K562 (cell line): ENCODE data around the gene PDLIM7. TPM values are rescaled to one million over a fixed set of nuclear protein-coding genes. Genes with fewer than 3 reads are reported as not detected.

Experiments used
- BCL6 ChIP-seq: fragments of 250-450 bp; sonication (Bioruptor Pico); IDR thresholded peaks from 2 replicates; pipeline ENCODE4 v1.4.0; 2020
- BRCA1 ChIP-seq, 2 experiments: fragments of 450-650 bp in 1 of 2; sonication (generic) in 1 of 2; formaldehyde crosslinking in 1 of 2; IDR thresholded peaks; 2 replicates each; pipeline versions ENCODE4 v1.5.0 to v1.6.1; 2017 to 2020; ENCODE audit warnings: mild to moderate bottlenecking in 1 of 2, missing genetic modification reagents in 1 of 2
- CHCHD3 ChIP-seq: fragments of 250-450 bp; sonication (Bioruptor Pico); IDR thresholded peaks from 2 replicates; pipeline ENCODE4 v2.1.2; 2022; ENCODE audit warnings: mild to moderate bottlenecking
- DNMT1 ChIP-seq: fragments of 450-650 bp; IDR thresholded peaks from 2 replicates; pipeline ENCODE4 v1.6.1; 2016; ENCODE audit warnings: antibody characterized with exemption, mild to moderate bottlenecking
- FOXJ2 ChIP-seq: fragments of 200-800 bp; sonication (Bioruptor generic); IDR thresholded peaks from 2 replicates; pipeline ENCODE4 v1.6.1; 2016; ENCODE audit warnings: missing genetic modification characterization, missing compliant biosample characterization
- KLF6 ChIP-seq: fragments of 250-450 bp; sonication (Bioruptor Pico); IDR thresholded peaks from 2 replicates; pipeline ENCODE4 v1.4.0; 2020; ENCODE audit warnings: mild to moderate bottlenecking, moderate library complexity, borderline replicate concordance
- MTA1 ChIP-seq: fragments of 450-650 bp; IDR thresholded peaks from 2 replicates; pipeline ENCODE4 v1.6.1; 2017; ENCODE audit warnings: borderline replicate concordance
- MTF1 ChIP-seq: fragments of 250-450 bp; sonication (Bioruptor Pico); IDR thresholded peaks from 2 replicates; pipeline ENCODE4 v1.9.0; 2021; ENCODE audit warnings: moderate library complexity, mild to moderate bottlenecking, inconsistent platforms, borderline replicate concordance
- MYNN ChIP-seq, 2 experiments: sonication (generic); formaldehyde crosslinking in 1 of 2; IDR thresholded peaks; 2 replicates each; pipeline versions ENCODE4 v1.5.0 to v1.6.1; 2016 to 2020; ENCODE audit warnings: antibody characterized with exemption in 1 of 2, missing genetic modification reagents in 1 of 2
- RUNX1 ChIP-seq: sonication (generic); IDR thresholded peaks from 2 replicates; pipeline ENCODE4 v1.6.1; 2016; ENCODE audit warnings: antibody characterized with exemption, low read depth
- SP1 ChIP-seq: sonication (generic); formaldehyde crosslinking; IDR thresholded peaks from 2 replicates; pipeline ENCODE4 v1.8.1; 2022; ENCODE audit warnings: mild to moderate bottlenecking, missing genetic modification reagents
- STAG1 ChIP-seq: sonication (generic); formaldehyde crosslinking; IDR thresholded peaks from 2 replicates; pipeline ENCODE4 v1.5.0; 2020; ENCODE audit warnings: missing genetic modification reagents, borderline replicate concordance
- TBL1XR1 ChIP-seq, 2 experiments: IDR thresholded peaks; 2 replicates each; pipeline ENCODE4 v1.6.1; 2012; ENCODE audit warnings: improper control_type of control experiment in 2 of 2, low read length in 2 of 2, mild to moderate bottlenecking in 1 of 2
- TBP ChIP-seq: optimal IDR thresholded peaks from 2 replicates; pipeline ENCODE3; 2011; ENCODE audit warnings: low read depth, low read length, improper control_type of control experiment
- THAP12 ChIP-seq: fragments of 250-450 bp; sonication (Bioruptor Pico); IDR thresholded peaks from 2 replicates; pipeline ENCODE4 v1.9.0; 2021; ENCODE audit warnings: mild to moderate bottlenecking, inconsistent platforms
- TOE1 ChIP-seq, 2 experiments: fragments of 450-650 bp in 1 of 2; sonication (generic) in 1 of 2; formaldehyde crosslinking in 1 of 2; IDR thresholded peaks; 2 replicates each; pipeline versions ENCODE4 v1.7.1 to v1.8.0; 2016 to 2022; ENCODE audit warnings: borderline replicate concordance in 2 of 2, mild to moderate bottlenecking in 2 of 2, antibody characterized with exemption in 1 of 2, inconsistent platforms in 1 of 2, low read depth in 1 of 2, missing genetic modification reagents in 1 of 2, moderate library complexity in 1 of 2
- ZBTB8A ChIP-seq: fragments of 450-650 bp; IDR thresholded peaks from 2 replicates; pipeline ENCODE4 v1.6.1; 2018; ENCODE audit warnings: mild to moderate bottlenecking, moderate library complexity; ENCODE audit not compliant: partially characterized antibody
- ZC3H4 ChIP-seq: sonication (generic); formaldehyde crosslinking; IDR thresholded peaks from 2 replicates; pipeline ENCODE4 v1.9.0; 2021; ENCODE audit warnings: missing genetic modification reagents, borderline replicate concordance
- ZFP30 ChIP-seq: fragments of 250-450 bp; sonication (Bioruptor Pico); IDR thresholded peaks from 2 replicates; pipeline ENCODE4 v1.8.0; 2022; ENCODE audit warnings: moderate library complexity, mild to moderate bottlenecking, inconsistent platforms, borderline replicate concordance
- ZNF436 ChIP-seq: fragments of 250-450, 450-650 bp; sonication (Bioruptor Pico); formaldehyde crosslinking; IDR thresholded peaks from 2 replicates; pipeline ENCODE4 v1.7.0; 2020; ENCODE audit warnings: mild to moderate bottlenecking
- ZNF551 ChIP-seq: fragments of 250-450 bp; sonication (Bioruptor Pico); IDR thresholded peaks from 2 replicates; pipeline ENCODE4 v1.5.0; 2021; ENCODE audit warnings: mild to moderate bottlenecking, moderate library complexity
- ZNF583 ChIP-seq: fragments of 250-450 bp; sonication (Bioruptor Pico); IDR thresholded peaks from 2 replicates; pipeline ENCODE4 v1.4.0; 2020
- ZNF780A ChIP-seq: fragments of 250-450 bp; sonication (Bioruptor Pico); IDR thresholded peaks from 2 replicates; pipeline ENCODE4 v1.5.0; 2021; ENCODE audit warnings: mild to moderate bottlenecking
- polyA plus RNA-seq, 8 experiments: library from polyadenylated mRNA; depleted of rRNA in 4 of 8; stranded (reverse) in 5 of 8; unstranded in 3 of 8; fragments of >200 nt; fragmentation: Nextera tagmentation in 2 of 8; fragmentation: Illumina TruSeq in 1 of 8; extraction: Ambion mirVana in 2 of 8; extraction: Trizol in 1 of 8; gene quantifications; 2 replicates each; pipeline versions ENCODE4 v1.2.1 to v1.2.3, GENCODE V29; 2011 to 2014; ENCODE audit warnings: inconsistent platforms in 1 of 8, missing spikeins in 1 of 8
- total RNA-seq, 7 experiments: library from RNA; depleted of rRNA in 6 of 7; stranded (reverse); fragments of >200 nt in 6 of 7; fragmentation: Illumina TruSeq in 2 of 7; extraction: Trizol in 2 of 7; gene quantifications; 2 replicates each; pipeline versions ENCODE4 v1.2.1 to v1.2.3, GENCODE V29; 2011 to 2021; ENCODE audit warnings: low replicate concordance in 1 of 7
- TF ChIP-seq, protein P1 (sequence below): fragments of 450-650 bp; conservative IDR thresholded peaks from 2 replicates; pipeline ENCODE4 v1.6.1; 2016; ENCODE audit warnings: missing genetic modification characterization, low read depth, mild to moderate bottlenecking, control low read depth, missing compliant biosample characterization

The PDLIM7 gene
- total and polyA plus RNA-seq, 9 of the 15 experiments (the other 6 are each of a cell fraction or from before 2014, with no cell fraction given) = 2.1 to 124 (median 32.6) TPM

GRCh38 chr5:177455661-177456590 lies 41.5 kb downstream of the PDLIM7 start (continued):
- TF ChIP-seq TBP = peak; percentile 11
- TF ChIP-seq TOE1 (IDR thresholded peaks at IDR 0.05; ENCODE audit: borderline replicate concordance) = no peak
- no peak for TF ChIP-seq TOE1 (CRISPR knock-in tag; IDR thresholded peaks at IDR 0.05; ENCODE audit: borderline replicate concordance, low read depth)
- TF ChIP-seq THAP12 = peak; percentile 61; the same call in 1 of the 2 replicates
- TF ChIP-seq ZFP30 = no peak
- no peak for TF ChIP-seq MTF1 (CRISPR knock-in tag)
- TF ChIP-seq BCL6 (CRISPR knock-in tag) = no peak
- TF ChIP-seq ZNF780A (CRISPR knock-in tag) = no peak
- no peak for TF ChIP-seq ZBTB8A
- TF ChIP-seq ZNF583 = no peak
- TF ChIP-seq FOXJ2 (tag) = no peak
- no peak for TF ChIP-seq STAG1 (CRISPR knock-in tag)
- TF ChIP-seq TBL1XR1 (IDR thresholded peaks at IDR 0.05; ENCODE audit: low read length in 2 of 2) = 0 out of 4 replicates have a peak, but pooled peaks of 1 of the 2 experiments have one; percentile 46
- TF ChIP-seq KLF6 (CRISPR knock-in tag) = no peak
- TF ChIP-seq ZNF551 = no peak
- no peak for TF ChIP-seq CHCHD3 (CRISPR knock-in tag)
- TF ChIP-seq, protein P1, sequence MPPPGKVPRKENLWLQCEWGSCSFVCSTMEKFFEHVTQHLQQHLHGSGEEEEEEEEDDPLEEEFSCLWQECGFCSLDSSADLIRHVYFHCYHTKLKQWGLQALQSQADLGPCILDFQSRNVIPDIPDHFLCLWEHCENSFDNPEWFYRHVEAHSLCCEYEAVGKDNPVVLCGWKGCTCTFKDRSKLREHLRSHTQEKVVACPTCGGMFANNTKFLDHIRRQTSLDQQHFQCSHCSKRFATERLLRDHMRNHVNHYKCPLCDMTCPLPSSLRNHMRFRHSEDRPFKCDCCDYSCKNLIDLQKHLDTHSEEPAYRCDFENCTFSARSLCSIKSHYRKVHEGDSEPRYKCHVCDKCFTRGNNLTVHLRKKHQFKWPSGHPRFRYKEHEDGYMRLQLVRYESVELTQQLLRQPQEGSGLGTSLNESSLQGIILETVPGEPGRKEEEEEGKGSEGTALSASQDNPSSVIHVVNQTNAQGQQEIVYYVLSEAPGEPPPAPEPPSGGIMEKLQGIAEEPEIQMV = no peak
- TF ChIP-seq BRCA1 (IDR thresholded peaks at IDR 0.05) = no peak
- no peak for TF ChIP-seq BRCA1 (CRISPR knock-in tag; IDR thresholded peaks at IDR 0.05)
- TF ChIP-seq ZNF436 (CRISPR knock-in tag) = no peak
- TF ChIP-seq MYNN (IDR thresholded peaks at IDR 0.05) = 0 out of 2 replicates have a peak, but pooled peaks have one; percentile 28
- TF ChIP-seq MYNN (CRISPR knock-in tag; IDR thresholded peaks at IDR 0.05) = no peak
- no peak for TF ChIP-seq DNMT1
- no peak for TF ChIP-seq MTA1
- no peak for TF ChIP-seq RUNX1
- TF ChIP-seq SP1 = peak; percentile 54; the same call in 1 of the 2 replicates
- TF ChIP-seq ZC3H4 (CRISPR knock-in tag) = no peak
